Activated CD8-positive, alpha-beta memory T cell treated with anti-CD3 and anti-CD28 coated beads, Interleukin-2, amount 50 U/mL, for 4 hours (primary cell): ENCODE data around the gene TRIM4.
"Not testable (repeated sequence)": the region's sequence is repeated elsewhere in the genome, so short reads cannot be mapped to it uniquely, and the experiment has no call there.

Experiments used
- DNase-seq: peaks from one replicate; pipeline ENCODE4 v3.0.0-alpha.2; 2020

TRIM4 gene

GRCh38 chr7:99919814-99920112 is 433 bp upstream of the TRIM4 start:
- DNase-seq = no peak

- DNase-seq = no peak
These were observed 8.4 kb downstream of the TRIM4 start for GRCh38 chr7:99910976-99911375.

GRCh38 chr7:99901581-99901980 is 17.7 kb downstream of the TRIM4 start:
- no peak for DNase-seq

GRCh38 chr7:99899830-99900519 is 19.4 kb downstream of the TRIM4 start:
- DNase-seq = no peak

GRCh38 chr7:99898836-99899235 is 20.5 kb downstream of the TRIM4 start:
- no peak for DNase-seq

- DNase-seq = no peak
These were observed 21.3 kb downstream of the TRIM4 start for GRCh38 chr7:99898023-99898357.

GRCh38 chr7:99897322-99898022 is 21.9 kb downstream of the TRIM4 start:
- DNase-seq = no peak

GRCh38 chr7:99894738-99895137 is 24.6 kb downstream of the TRIM4 start:
- no peak for DNase-seq

GRCh38 chr7:99893280-99893679 is 26.1 kb downstream of the TRIM4 start:
- no peak for DNase-seq

GRCh38 chr7:99890348-99890747 is 29.0 kb downstream of the TRIM4 start:
- not testable (repeated sequence) for DNase-seq

- not testable (repeated sequence) for DNase-seq
These were observed 31.0 kb downstream of the TRIM4 start for GRCh38 chr7:99888366-99888765.

- no peak for DNase-seq
These were observed 38.0 kb downstream of the TRIM4 start for GRCh38 chr7:99881370-99881769.

GRCh38 chr7:99876933-99877332 is 42.4 kb downstream of the TRIM4 start, which contains the start of gene OR2AE1:
OR2AE1 (minus strand) TSS chr7:99877033; CDS start chr7:99877033, 0 bp downstream.
- DNase-seq = no peak

GRCh38 chr7:99876491-99876890 is 42.8 kb downstream of the TRIM4 start:
- DNase-seq = no peak

- no peak for DNase-seq
These were observed 51.1 kb downstream of the TRIM4 start for GRCh38 chr7:99868246-99868645.

GRCh38 chr7:99867477-99867876 is 51.9 kb downstream of the TRIM4 start:
- DNase-seq = not testable (repeated sequence)

- DNase-seq = no peak
These were observed 55.4 kb downstream of the TRIM4 start for GRCh38 chr7:99863847-99864440.

GRCh38 chr7:99860281-99861127 is 58.8 kb downstream of the TRIM4 start:
- DNase-seq = no peak

GRCh38 chr7:99855236-99855635 is 64.1 kb downstream of the TRIM4 start:
- no peak for DNase-seq

GRCh38 chr7:99848420-99849216 is 70.7 kb downstream of the TRIM4 start:
- DNase-seq = no peak

- no peak for DNase-seq
These were observed 75.0 kb downstream of the TRIM4 start for GRCh38 chr7:99844328-99844727.

GRCh38 chr7:99843808-99844207 is 75.5 kb downstream of the TRIM4 start:
- no peak for DNase-seq

GRCh38 chr7:99842926-99843325 is 76.4 kb downstream of the TRIM4 start:
- DNase-seq = no peak
